Activated naive CD8-positive, alpha-beta T cell treated with anti-CD3 and anti-CD28 coated beads, Interleukin-2, amount 50 U/mL, for 16 hours (primary cell): ENCODE measurements around the gene FLII.
A peak's percentile ranks its signal among the peaks of the same experiment; 100 is the strongest.

Source experiments
- DNase-seq: peaks from one replicate; pipeline ENCODE4 v3.0.0-alpha.2; 2020; ENCODE audit warnings: low read depth, low spot score

Gene FLII

GRCh38 chr17:18260332-18261145 is 2.0 kb upstream of the FLII start, which contains the start of gene MIEF2:
Gene MIEF2 (plus strand): TSS chr17:18260662. CDS start chr17:18262721, 2,059 bp downstream.
- DNase-seq, result peak; percentile 89

GRCh38 chr17:18259621-18260331 is 1.2 kb upstream of the FLII start:
- DNase-seq, result no peak

- DNase-seq, result no peak
These were observed 569 bp downstream of the FLII start for GRCh38 chr17:18257982-18258355.

GRCh38 chr17:18257268-18257981 is 1.1 kb downstream of the FLII start:
- DNase-seq, result no peak

GRCh38 chr17:18256776-18257175 is 1.8 kb downstream of the FLII start:
- DNase-seq, result no peak

GRCh38 chr17:18256351-18256750 is 2.2 kb downstream of the FLII start:
- no peak for DNase-seq

- no peak for DNase-seq
These were observed 3.5 kb downstream of the FLII start for GRCh38 chr17:18254888-18255649.

- DNase-seq, result no peak
These were observed 4.4 kb downstream of the FLII start for GRCh38 chr17:18253947-18254821.

- DNase-seq, result no peak
These were observed 5.2 kb downstream of the FLII start for GRCh38 chr17:18253187-18253884.

- DNase-seq, result no peak
These were observed 6.4 kb downstream of the FLII start for GRCh38 chr17:18252160-18252559.

GRCh38 chr17:18251204-18251603 is 7.3 kb downstream of the FLII start:
- DNase-seq, result no peak

GRCh38 chr17:18250708-18251107 is 7.8 kb downstream of the FLII start:
- no peak for DNase-seq

- DNase-seq, result no peak
These were observed 8.3 kb downstream of the FLII start for GRCh38 chr17:18250259-18250658.

GRCh38 chr17:18248811-18249210 is 9.7 kb downstream of the FLII start:
- no peak for DNase-seq

GRCh38 chr17:18248300-18248731 is 10.2 kb downstream of the FLII start:
- DNase-seq, result peak; percentile 27

- DNase-seq, result no peak
These were observed 10.9 kb downstream of the FLII start for GRCh38 chr17:18247613-18248001.

- no peak for DNase-seq
These were observed 11.5 kb downstream of the FLII start for GRCh38 chr17:18246880-18247612.

- DNase-seq, result no peak
These were observed 12.3 kb downstream of the FLII start for GRCh38 chr17:18246109-18246725.
